GM12872 (cell line): ENCODE measurements around the gene NUDT5.

Source experiments
- CTCF ChIP-seq: IDR thresholded peaks from 3 replicates; pipeline ENCODE4 v1.5.1; 2011; ENCODE audit warnings: low read depth, mild to moderate bottlenecking, low read length, moderate library complexity; ENCODE audit not compliant: insufficient read depth

NUDT5 gene

GRCh38 chr10:12213621-12214020 is 17.9 kb upstream of the NUDT5 start:
- TF ChIP-seq CTCF, result no peak

- TF ChIP-seq CTCF, result no peak
Observed at GRCh38 chr10:12212454-12212853, 16.8 kb upstream of the NUDT5 start.

GRCh38 chr10:12208460-12208859 is 12.8 kb upstream of the NUDT5 start:
- no peak for TF ChIP-seq CTCF

- no peak for TF ChIP-seq CTCF
Observed at GRCh38 chr10:12207114-12207513, 11.4 kb upstream of the NUDT5 start.

- TF ChIP-seq CTCF, result no peak
Observed at GRCh38 chr10:12205082-12205481, 9.4 kb upstream of the NUDT5 start.

GRCh38 chr10:12202226-12202625 is 6.5 kb upstream of the NUDT5 start:
- no peak for TF ChIP-seq CTCF

GRCh38 chr10:12201543-12201942 is 5.9 kb upstream of the NUDT5 start:
- no peak for TF ChIP-seq CTCF

- TF ChIP-seq CTCF, result no peak
Observed at GRCh38 chr10:12200850-12201249, 5.2 kb upstream of the NUDT5 start.
